Occipital lobe (tissue), 2 donors: ENCODE data around the gene PIK3R3. TPM values are rescaled to one million over a fixed set of nuclear protein-coding genes. Genes with fewer than 3 reads are reported as not detected.
A peak's percentile ranks its signal among the peaks of the same experiment; 100 is the strongest.

Experiments
- DNase-seq: peaks from one replicate; lab custom pipeline; 2025; lab: John Stamatoyannopoulos, UW
- total RNA-seq: library from RNA; depleted of rRNA; stranded (reverse); fragments of >200 nt; gene quantifications from one replicate; pipeline ENCODE4 v1.2.3, GENCODE V29; 2014

Gene PIK3R3
- 25.3 TPM for total RNA-seq

- peak; percentile 98 for DNase-seq
These were observed at the start of gene PIK3R3 for GRCh38 chr1:46132529-46133180. PIK3R3 (minus strand) TSS chr1:46132629; CDS start chr1:46131952, 677 bp downstream.

DNA sequence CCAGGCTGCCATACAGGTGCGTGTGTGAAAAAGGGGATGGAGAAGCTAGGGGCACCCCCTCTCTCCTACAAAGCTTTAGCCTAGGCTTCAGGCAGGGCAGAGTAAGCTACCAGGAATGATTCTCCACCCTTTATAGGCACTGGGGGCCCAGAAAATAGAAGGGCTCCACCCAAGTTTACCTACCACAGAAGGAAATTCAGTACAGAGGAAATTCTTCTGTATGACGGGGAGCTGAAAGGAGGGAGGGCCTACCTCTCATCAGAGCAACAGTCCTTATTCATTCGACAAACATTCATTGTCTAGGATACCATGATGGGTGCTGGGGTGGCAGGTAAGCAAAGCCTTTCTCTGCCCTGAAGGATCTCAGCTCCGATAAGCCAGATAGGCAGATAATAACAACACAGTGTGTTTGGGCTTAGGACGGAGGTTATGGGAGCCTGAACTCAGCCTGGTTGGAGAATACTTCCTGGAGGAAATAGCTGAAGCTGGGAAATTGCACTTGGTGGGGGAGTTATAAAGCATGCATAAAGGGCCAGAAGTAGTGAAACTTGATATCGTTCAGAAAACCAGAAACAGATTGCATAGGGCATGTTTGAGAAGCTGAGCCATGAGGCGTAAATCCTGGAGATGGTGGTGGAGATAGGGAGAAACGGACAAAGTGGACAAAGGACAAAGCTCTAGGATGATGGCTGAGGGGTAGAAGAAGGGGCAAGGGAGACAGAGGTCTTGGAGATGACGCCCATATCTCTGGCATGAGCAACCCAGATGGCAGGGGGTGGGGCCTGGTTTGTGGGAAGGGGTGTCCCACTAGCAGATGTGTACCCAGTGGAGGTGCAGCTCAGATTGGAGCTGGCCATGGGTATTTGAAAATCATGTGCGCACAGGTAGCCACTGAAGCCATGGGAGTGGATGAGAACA lies 49.2 kb upstream of the PIK3R3 start:
- no peak for DNase-seq

DNA sequence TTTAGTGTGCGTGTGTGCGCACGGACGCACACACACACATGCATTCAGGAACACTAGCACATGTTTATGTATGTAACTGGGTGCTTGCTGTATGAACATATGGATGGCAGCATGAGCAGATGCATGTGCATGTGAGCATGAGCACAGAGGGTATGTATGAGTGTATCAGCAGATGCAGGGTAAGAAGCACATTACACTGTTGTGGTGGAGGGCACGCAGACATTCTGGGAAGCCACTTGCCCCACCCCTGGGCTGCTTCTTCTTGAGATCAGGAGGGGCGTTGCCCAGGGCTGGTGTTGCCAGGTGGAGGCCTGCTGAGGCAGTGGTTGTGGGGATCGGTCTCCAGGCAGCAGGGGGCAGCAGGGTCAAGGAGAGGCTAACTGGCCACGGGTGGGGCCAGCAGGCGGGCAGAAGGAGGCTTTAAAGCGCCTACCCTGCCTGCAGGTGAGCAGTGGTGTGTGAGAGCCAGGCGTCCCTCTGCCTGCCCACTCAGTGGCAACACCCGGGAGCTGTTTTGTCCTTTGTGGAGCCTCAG lies 47.7 kb upstream of the PIK3R3 start:
- DNase-seq: no peak

- peak; percentile 74 for DNase-seq
These were observed 47.0 kb upstream of the PIK3R3 start for GRCh38 chr1:46179138-46180081.

GRCh38 chr1:46176211-46176865 lies 43.9 kb upstream of the PIK3R3 start, which contains the start of gene P3R3URF:
P3R3URF (minus strand) TSS chr1:46176488; CDS start chr1:46176471, 17 bp downstream.
- no peak for DNase-seq

DNA sequence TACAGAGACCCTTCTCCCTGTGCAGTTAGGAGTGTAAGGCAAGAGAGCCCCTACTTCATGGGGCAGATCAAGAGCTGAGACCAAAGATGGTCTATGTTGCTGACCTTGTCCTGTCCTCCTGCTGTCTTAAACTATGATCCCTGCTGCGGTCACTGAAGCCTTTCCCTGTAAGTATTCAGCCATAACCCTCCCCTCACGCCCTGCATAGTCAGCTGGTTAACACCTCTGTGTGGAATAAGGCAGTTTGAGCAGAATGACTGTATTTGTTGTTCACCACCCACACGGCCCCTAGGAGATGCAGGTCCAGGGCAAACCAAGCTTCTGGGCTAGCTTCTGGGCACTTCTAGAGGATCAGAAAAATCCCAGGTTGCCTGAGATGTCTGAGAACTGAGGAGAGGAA lies 42.8 kb upstream of the PIK3R3 start:
- peak; percentile 35 for DNase-seq

DNA sequence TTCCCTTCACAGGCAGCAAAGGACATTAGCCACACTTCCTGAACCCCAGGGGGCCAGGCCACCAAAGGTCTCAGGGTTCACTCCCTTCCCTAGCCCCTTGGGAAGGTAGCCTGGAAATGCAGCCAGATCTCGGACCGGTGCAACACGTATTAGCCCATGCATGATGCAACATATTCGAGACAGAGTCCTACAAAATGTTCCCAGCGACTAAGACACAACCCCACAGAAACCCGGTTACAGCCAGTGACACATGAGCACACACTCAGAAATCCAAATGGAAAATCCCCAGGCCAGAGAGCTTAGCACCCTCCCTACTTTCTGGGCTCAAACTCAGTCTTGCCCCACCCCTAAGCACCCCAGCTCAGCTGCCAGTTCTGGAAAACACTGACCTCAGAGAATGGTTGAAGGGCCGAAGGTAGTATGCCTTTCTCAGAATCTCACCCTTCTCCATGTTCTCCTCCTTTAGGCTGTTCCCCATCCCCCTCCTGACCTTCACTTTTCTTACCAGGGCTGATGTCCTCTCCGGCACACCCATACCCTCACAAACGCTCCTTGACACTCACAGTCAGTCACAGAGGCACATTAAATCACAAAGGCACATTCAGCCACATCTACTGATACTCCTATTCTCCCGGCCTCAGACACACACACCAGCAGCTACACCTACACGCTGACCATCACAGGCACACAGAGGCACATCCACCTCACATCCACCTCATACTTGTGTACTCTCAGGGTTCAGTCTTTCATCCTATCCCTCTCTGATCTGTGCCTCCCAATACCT lies 42.2 kb upstream of the PIK3R3 start, which contains the start of gene TSPAN1:
TSS of gene TSPAN1 (plus strand) at position 640 of the 784 bp plus-strand sequence. CDS start 6,021 bp downstream, outside the sequence.
- peak; percentile 54 for DNase-seq

GRCh38 chr1:46173361-46173856 lies 41.0 kb upstream of the PIK3R3 start:
- DNase-seq: peak; percentile 15

DNA sequence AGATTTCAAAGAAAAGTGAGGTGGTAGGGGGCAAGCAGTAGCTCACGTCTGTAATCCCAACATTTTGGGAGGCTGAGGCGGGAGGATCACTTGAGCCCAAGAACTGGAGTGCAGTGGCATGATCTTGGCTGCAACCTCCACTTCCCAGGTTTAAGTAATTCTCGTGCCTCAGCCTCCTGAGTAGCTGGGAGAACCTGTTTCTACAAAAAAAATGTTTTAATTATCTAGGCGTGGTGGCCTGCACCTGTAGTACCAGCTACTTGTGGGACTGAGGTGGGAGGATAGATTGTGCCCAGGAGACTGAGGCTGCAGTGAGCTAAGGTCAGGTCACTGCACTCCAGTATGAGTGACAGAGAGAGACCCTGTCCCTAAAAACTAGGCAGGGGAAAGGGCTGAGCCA lies 39.9 kb upstream of the PIK3R3 start:
- DNase-seq: no peak

DNA sequence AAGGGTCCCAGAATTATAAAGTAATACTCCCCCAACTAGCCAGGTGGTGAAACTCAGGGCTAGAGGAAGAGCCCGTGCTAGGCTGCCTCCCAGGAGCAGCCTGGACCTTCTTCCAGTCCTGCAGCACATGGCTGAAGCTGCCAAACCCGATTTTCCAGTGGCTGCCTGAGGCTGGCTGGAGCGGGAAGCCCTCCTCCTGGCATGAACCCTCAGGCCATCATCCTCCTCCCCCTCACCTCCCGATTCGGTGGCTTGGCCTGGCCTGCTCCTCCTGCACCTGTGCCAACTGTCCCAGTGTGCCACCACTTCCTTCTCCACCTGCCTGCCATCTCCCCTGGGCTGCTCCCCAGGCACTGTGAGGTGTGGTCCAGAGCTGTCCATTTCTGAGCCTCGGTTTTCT lies 39.4 kb upstream of the PIK3R3 start:
- DNase-seq: no peak

DNA sequence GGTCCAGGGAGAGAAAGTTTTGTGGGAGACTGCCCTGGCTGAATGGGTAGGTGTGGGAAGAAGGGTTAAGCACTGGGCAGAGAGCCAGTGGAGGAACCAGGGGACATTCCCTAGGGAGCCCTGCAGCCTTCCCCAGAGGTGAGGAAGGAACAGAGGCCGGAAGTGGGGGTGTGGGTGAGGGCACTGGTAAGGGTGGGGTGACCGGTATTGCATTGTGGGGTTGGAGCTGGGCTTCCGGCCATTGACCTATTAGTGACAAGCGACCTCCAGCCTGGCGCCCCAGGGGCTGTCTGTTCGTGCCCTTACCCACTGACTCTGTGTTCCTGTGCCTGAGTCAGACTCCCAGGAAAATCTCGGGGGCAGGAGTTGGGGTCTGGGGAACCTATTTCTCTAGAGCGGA lies 38.9 kb upstream of the PIK3R3 start:
- DNase-seq: no peak

DNA sequence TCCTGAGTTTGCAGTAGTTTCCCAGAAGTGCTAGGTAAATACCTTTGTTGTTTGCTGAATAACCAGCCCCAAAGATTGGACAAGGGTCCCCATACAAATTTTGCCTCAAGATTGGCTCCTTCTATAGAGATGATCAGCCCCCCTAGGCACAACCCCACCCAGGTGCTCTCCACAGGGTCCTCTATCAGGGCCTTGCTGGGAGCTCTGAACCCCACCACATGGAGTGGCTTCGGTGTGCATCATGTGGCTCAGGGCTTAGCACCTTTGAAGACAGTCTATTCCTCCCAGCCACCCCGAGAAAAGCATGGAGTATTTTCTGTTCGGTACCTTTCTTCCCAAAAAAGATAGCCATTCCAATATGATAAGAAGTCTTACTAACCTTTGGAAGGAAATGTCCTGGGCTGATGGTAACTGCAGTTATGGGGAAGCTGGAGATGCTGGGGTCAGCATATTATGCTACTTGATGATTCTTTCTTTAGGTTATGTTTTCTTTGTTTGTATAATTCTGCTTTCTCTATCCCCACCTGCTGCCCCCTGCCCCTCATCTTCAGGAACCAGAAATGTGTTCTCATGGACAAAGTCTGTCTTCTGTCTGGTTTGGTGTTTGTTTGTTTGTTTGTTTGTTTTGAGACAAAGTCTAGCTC lies 37.5 kb upstream of the PIK3R3 start:
- no peak for DNase-seq

DNA sequence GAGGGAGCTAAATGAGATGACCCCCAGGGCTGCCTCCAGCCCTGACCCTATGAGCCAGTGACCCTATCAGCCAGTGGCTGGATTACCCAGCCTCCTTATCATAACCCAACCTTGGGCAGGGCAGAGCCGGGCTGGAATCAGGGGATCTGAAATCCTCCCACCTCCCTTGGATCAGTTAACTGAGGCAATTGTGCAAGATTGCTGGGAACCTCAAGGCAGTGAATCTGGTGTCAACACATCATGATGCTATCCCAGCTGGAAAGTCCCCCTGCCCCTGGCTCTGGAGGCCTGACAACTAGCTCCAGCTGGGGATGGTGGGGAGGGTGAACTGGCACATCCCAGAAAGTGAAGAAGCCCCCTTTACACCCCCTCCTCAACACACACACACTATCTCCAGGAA lies 36.0 kb upstream of the PIK3R3 start:
- DNase-seq: no peak

DNA sequence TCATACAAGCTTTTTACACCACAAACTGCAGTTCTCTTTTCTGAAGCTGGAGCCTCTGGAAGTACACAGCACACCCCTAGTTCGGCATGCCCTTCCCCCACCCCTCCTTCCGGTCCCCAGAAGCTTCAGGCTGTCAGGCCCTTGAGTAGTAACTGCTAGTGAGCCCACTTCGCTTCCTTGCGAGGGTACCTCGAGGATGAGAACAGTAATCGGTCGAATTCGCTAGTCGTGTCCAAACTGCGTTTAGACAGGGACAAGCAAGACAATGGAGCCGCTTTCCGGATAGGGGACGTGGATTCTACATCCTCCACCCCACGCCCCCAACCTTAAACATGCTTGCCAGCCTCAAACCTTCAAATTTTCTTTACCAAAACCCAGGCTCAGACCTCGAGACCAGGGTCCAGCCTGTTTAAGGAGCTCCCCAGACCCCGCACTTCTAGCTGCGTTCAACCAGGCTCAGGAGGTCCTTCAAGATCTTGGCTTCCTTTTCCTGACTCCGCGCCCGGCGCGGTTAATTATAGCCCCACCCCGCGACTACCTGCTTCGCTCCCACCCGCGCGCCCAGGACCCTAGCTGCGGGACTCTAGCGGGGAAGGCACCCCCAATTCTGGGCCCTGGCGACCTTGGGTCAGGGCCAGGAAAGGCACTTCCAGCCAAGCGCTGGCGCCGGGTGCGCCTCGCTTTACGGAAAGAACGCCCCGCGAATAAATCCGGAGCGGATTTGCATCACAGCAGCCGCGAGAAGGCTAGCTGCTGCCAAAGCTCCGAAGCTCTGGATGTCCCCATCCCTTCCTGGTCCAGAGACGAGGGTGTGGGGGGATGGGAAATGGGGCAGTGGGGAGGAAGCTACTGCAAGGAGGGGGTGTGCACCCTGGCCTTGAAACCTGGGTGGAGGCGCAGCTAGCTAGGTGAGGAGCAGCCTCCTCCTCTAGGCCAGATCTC lies 34.4 kb upstream of the PIK3R3 start:
- DNase-seq: peak; percentile 36

DNA sequence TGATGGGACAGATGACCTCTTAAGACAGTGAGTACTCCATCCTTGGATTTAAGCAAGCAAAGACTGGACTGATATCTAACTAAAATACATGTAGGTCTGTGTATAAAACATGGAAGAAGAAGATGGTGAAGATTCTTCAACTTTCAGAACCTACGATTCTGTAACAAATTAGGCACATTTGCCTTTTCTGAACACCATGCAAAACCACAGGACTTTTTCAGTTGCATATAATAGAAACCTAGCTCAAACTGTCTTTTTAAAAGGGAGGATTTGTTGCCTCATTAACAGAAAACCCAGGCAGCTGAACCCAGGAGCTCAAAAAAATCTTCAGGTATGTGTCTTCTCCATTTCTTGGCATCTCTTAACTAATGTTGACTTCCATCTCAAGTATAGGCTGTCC lies 27.8 kb upstream of the PIK3R3 start:
- DNase-seq: no peak

DNA sequence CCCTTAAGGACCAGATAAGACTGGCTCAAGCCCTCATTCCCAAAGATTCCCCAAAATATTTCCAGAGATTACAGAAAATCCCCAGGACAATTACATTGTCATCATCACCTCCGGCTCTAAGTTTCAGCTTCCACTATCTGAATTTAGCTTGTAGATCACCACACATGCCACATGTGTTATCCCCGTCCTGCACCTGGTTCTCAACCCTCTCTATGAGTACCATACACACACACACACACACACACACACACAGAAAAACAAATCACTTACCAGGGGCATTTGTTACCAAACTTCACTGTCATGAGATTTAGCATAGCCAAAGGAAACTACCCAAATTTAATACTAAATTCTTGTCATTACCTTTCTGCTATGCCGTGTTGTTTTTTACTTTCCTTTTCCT lies 27.1 kb upstream of the PIK3R3 start:
- DNase-seq: no peak

DNA sequence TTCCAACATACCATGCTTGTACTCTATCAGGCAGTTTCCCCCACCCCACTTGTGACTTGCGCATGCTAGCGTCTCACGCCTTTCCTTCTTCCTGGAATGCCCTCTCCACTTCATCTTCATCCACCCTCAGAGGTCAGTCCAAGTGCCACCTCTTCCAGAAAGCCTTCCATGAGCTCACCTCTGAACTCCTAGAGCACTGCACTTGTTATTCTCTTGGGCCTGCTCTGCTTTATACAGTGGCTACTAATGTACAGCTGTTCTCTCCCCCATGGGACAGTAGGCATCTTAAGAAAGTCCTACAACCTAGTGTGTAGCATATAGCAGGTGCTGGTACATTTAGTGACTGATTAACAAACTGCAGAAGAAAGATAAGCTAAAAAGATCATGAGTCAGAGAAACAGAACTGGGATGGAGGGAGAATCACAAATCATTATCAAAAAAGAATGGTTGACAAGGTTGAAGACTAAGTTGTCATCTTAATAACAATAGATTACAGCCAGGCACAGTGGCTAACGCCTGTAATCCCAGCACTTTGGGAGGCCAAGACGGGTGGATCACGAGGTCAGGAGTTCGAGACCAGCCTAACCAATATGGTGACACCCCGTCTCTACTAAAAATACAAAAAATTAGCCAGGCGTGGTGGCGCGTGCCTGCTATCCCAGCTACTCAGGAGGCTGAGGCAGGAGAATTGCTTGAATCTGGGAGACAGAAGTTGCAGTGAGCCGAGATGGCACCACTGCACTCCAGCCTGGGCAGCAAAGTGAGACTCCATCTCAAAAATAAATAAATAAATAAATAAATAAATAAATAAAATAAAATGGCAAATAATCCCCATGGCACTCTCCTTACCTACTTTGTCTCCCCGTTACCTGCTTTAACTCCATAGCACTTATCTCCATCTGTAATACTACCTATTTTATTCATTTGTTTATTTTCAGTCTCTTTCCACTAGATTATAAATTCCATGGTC lies 26.2 kb upstream of the PIK3R3 start:
- no peak for DNase-seq
